HG03520 (cell line): ENCODE results near the gene FAM193A.
"Not testable (repeated sequence)": the region's sequence is repeated elsewhere in the genome, so short reads cannot be mapped to it uniquely, and the experiment has no call there.

Experiments
- ATAC-seq: cut with Tn5 transposase; IDR thresholded peaks from one replicate; pipeline ENCODE4 v1.9.1; 2021; ENCODE audit warnings: mild to moderate bottlenecking, moderate library complexity; ENCODE audit not compliant: unreplicated experiment

The FAM193A gene

DNA sequence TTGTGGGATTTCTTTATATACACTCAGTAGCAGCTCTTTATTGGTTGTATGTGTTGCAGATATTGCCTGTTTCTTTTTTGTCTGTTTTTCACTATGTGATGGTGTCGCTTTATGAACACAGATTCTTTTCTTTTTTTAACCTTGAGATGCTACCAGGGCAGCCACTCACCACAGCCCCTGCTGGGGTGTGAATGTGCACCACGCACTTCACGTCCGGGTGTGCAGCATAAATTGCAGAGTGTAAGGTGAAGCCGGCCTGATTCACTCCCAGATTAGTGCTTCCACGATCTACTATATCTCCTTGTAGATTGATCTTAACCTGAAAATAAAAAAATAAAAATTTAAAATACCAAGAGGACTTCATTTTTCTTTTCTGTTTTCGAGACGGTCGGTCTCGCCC, 71.4 kb downstream of the FAM193A start:
- ATAC-seq = no peak

GRCh38 chr4:2608291-2608690, 71.8 kb downstream of the FAM193A start:
- no peak for ATAC-seq

DNA sequence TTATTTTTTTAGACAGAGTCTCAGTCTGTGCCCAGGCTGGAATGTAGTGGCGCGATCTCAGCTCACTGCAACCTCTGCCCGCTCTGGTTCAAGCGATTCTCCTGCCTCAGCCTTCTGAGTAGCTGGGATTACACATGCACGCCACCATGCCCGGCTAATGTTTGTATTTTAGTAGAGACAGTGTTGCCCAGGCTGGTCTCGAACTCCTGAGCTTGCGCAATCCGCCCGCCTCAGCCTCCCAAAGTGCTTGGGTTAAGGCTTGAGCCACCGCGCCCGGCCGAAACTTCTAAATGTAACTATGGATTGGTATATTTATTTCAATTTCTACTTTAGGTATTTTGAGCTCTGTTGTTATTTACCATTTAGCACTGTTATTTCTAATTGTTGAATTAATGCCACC, 79.4 kb downstream of the FAM193A start:
- no peak for ATAC-seq

GRCh38 chr4:2617955-2618354, 81.5 kb downstream of the FAM193A start:
- ATAC-seq = no peak

GRCh38 chr4:2618729-2619128, 82.3 kb downstream of the FAM193A start:
- not testable (repeated sequence) for ATAC-seq

- ATAC-seq = no peak
Measured at GRCh38 chr4:2619459-2619858, 83.0 kb downstream of the FAM193A start.

DNA sequence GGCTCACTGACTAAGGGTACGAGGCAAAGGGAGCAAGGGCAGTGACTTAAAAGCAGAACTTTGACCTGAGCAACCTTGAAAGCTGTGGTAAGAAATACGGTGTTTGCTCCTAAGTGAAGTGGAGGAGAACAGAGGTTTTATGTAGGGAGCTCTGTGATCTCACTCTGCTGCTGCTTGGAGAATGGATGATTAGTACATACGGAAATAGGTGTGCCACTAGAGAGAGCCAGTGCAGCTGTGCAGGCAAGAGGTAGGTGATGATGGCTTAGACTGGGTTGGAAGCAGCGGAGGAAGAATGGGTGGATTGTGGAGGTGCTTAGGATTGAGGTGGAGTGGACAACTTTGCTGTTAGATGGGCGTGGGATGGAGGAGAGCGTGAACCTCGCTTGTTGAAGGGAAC, 85.0 kb downstream of the FAM193A start:
- ATAC-seq = no peak

- ATAC-seq = no peak
Measured at GRCh38 chr4:2623442-2623841, 87.0 kb downstream of the FAM193A start.

DNA sequence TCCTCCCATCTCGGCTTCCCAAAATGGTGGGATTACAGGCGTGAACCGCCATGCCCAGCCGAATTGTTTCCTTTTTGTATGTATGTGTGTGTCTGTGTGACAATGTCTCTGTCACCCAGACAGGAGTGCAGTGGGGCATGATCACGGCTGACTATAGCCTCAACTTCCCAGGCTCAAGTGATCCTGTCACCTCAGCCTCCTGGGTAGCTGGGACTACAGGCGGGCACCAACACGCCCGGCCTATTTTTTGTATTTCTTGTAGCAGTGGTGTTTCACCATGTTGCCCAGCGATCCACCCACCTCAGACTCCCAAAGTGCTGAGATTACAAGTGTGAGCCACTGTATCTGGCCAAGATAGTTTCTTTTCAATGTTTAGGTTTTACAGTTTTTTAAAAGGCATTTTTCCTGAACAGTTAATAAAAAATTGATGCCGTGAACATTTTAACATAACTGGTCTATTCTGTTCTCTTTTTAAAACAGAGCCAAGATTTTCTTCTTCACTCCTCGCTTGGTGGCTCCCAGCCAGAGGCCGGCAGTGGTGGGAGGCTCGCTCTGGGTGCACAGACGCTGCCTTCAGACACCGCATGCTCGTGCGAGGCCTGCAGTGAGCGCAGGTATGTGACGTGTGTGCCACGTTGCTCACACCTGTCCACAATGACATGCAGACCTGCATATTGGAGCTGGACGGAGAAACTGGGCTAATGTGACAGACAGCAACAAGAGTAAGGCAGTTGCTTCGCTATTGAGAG, 88.5 kb downstream of the FAM193A start:
- no peak for ATAC-seq

GRCh38 chr4:2626231-2626630, 89.8 kb downstream of the FAM193A start:
- no peak for ATAC-seq

GRCh38 chr4:2630556-2631273, 94.3 kb downstream of the FAM193A start:
- ATAC-seq = no peak

DNA sequence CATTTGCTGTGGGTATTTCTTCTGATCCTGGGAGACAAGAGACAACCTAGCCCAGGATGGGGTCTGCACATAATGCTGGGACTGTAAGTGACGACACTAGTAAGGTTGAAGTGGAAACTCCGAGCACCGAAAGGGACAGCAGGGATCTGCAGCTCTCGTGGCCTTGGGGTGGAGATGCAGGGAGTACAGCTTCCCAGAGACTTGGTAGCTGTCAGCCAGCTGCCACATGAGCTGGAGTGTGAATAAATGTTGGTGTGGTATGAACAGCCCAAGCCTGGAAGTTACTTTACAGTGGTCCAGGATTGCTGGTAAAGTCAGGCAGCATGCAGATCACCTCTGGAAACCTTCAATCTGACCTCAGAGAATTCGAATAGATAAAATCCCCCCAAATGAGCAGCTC, 97.6 kb downstream of the FAM193A start:
- no peak for ATAC-seq

DNA sequence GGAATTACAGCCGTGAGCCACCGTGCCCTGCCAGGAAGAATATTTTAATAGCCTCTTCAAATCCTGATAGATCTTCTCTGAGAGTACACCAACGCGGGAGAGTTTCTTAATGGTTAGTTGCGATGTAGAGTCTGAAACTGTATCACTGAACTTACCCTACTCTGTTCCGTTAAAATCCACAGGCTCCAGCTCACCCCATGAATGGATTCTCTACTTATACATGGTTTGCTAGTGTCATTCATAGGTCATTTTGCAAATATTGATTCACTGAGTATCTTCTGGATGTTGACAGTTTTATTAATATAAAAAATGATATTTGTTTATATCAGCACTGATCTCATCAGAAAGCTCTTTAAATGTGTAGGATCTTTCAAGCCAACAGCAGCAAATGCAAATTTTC, 99.9 kb downstream of the FAM193A start:
- ATAC-seq = no peak

DNA sequence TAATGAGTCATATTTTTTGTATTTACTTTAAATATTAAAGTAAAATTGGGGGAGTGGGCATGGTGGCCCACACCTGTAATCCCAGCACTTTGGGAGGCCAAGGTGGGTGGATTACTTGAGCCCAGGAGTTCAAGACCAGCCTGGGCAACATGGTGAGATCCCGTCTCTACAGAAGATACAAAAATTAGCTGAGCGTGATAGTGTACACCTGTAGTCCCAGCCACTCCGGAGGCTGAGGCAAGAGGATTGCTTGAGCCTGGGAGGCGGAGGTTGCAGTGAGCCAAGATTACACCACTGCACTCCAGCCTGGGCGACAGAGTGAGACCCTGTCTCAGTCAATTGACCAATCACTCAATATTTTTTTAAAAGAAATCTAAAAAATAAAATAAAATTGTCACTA, 100.5 kb downstream of the FAM193A start:
- ATAC-seq = not testable (repeated sequence)

- ATAC-seq = no peak
Measured at GRCh38 chr4:2637956-2638552, 101.6 kb downstream of the FAM193A start.

DNA sequence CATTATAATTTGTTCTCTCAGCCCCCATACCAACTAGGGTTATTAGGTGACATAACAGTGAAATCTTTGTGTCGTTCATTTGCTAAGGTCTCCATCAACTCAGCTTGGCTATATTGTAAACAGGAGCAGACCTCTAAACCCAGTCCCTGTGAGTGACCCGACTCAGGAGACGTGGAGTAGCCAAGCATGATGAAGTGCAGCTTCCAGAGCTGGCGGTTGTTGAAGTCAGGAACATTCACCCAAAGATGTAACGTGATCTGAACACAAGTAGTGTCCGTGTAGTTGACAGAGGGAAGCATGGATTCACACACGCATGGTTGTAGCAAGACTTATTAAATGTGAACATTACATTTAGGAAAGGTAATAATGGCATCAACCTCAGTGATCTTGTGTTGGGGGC, 102.3 kb downstream of the FAM193A start:
- no peak for ATAC-seq

DNA sequence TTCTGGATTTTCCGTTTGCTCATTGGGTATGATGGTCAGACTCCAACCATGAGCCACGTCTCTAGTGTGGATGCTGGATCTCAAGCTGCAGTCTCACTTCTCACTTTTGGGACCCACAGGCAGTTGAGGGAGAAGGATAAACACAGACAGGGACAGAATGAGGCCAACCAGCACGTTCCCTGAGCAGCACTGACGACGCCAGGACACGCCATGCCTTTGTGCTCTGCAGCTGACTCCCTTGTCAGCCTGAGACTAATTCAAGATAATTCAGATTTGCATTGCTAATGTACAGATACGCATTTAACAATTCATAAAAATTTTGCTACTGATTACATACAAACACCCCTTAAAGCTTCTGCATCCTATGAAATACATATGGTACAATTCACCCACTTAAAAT, 106.5 kb downstream of the FAM193A start:
- no peak for ATAC-seq

- ATAC-seq = no peak
Measured at GRCh38 chr4:2643555-2643954, 107.1 kb downstream of the FAM193A start.

- no peak for ATAC-seq
Measured at GRCh38 chr4:2646396-2647149, 110.1 kb downstream of the FAM193A start.

GRCh38 chr4:2647403-2648158, 111.1 kb downstream of the FAM193A start:
- no peak for ATAC-seq
